Measurements from ENCODE around the gene UCK2. TPM values are rescaled to one million over a fixed set of nuclear protein-coding genes. Genes with fewer than 3 reads are reported as not detected.

UCK2 gene
- total and polyA plus RNA-seq, 2 donors (not counting 1 experiment from before 2014, with no cell fraction given): 8.9 to 11.5 TPM

- H3K27me3 ChIP-seq (replicated peaks in 1 of 4; ENCODE audit: control extremely low read depth in 1 of 4, control insufficient read depth in 3 of 4, insufficient read depth in 4 of 4, low read length in 3 of 4): no peaks in the 10 kb centered on the region
- no CpG with 5 or more reads among the region's 4 CpGs for WGBS (ENCODE audit: insufficient coverage)
- H3K9me3 Mint-ChIP-seq (ENCODE audit: insufficient read depth): no peaks in the 10 kb centered on the region
- POLR2A ChIA-PET: no interaction called here
- H3K27me3 Mint-ChIP-seq: no peaks in the 10 kb centered on the region
- H3K9ac ChIP-seq (ENCODE audit: low read length): no peak overlapping the region
- H3K27ac ChIP-seq (ENCODE audit: low read length in 2 of 2): no peak overlapping the region
- peaks cover 12 to 15% of the 10 kb centered on the region in 2 donors for H3K4me1 ChIP-seq (ENCODE audit: control insufficient read depth in 2 of 2, insufficient read depth in 2 of 2, low read length in 2 of 2)
- intact Hi-C loops (cut with micrococcal nuclease): no loop called here
- H3K27ac Mint-ChIP-seq: no peak overlapping the region
- TF ChIP-seq CTCF (IDR thresholded peaks at IDR 0.05) (no peak), EZH2 (IDR thresholded peaks at IDR 0.05; ENCODE audit: borderline replicate concordance, insufficient read depth, low read depth, low read length, poor library complexity, severe bottlenecking) (no peak)
- no peak overlapping the region for H3K4me3 ChIP-seq (ENCODE audit: control extremely low read depth in 1 of 5, extremely low read depth in 1 of 5, insufficient read depth in 1 of 5, low read depth in 2 of 5, low read length in 4 of 5)
- peaks cover 0 to 5% (median 0%) of the 10 kb centered on the region in 3 donors for H3K9me3 ChIP-seq (ENCODE audit: control extremely low read depth in 1 of 3, control insufficient read depth in 2 of 3, insufficient read depth in 1 of 3, low read length in 2 of 3)
- no peak for ATAC-seq (ENCODE audit: low read depth)
- H4K20me1 ChIP-seq (ENCODE audit: control insufficient read depth, insufficient read depth, low read length, poor library complexity, severe bottlenecking): no peaks in the 10 kb centered on the region
- no peak for DNase-seq
- peak overlapping the region; percentile 39 for H3K4me2 ChIP-seq (replicated peaks; ENCODE audit: low read depth, low read length, poor library complexity, severe bottlenecking)
- H3K36me3 ChIP-seq (replicated peaks in 1 of 2; ENCODE audit: control extremely low read depth in 1 of 2, control insufficient read depth in 1 of 2, extremely low read depth in 1 of 2, insufficient read depth in 2 of 2, low read length in 1 of 2): no peaks in the 10 kb centered on the region
- peak overlapping the region; percentile 44 for H3K4me3 Mint-ChIP-seq
- CTCF ChIA-PET: no interaction called here
- peaks cover 41% of the 10 kb centered on the region for H3K4me1 Mint-ChIP-seq
- H2AFZ ChIP-seq (ENCODE audit: insufficient read depth, low read depth, low read length, poor library complexity, severe bottlenecking): no peak overlapping the region
- peaks cover 62% of the 10 kb centered on the region for H3K79me2 ChIP-seq (ENCODE audit: control insufficient read depth, insufficient read depth, low read length)
Observed at GRCh38 chr1:165851034-165851658, 23.7 kb downstream of the UCK2 start.

GRCh38 chr1:165852871-165853270 lies 25.5 kb downstream of the UCK2 start:
- H3K27me3 ChIP-seq (replicated peaks in 1 of 4; ENCODE audit: control extremely low read depth in 1 of 4, control insufficient read depth in 3 of 4, insufficient read depth in 4 of 4, low read length in 3 of 4): no peaks in the 10 kb centered on the region
- no peak for DNase-seq
- no peaks in the 10 kb centered on the region for H3K36me3 ChIP-seq (replicated peaks in 1 of 2; ENCODE audit: control extremely low read depth in 1 of 2, control insufficient read depth in 1 of 2, extremely low read depth in 1 of 2, insufficient read depth in 2 of 2, low read length in 1 of 2)
- H3K9me3 ChIP-seq (ENCODE audit: control extremely low read depth in 1 of 3, control insufficient read depth in 2 of 3, insufficient read depth in 1 of 3, low read length in 2 of 3): peaks cover 0 to 5% (median 0%) of the 10 kb centered on the region in 3 donors
- intact Hi-C loops (cut with micrococcal nuclease): no loop called here
- no peak overlapping the region for H2AFZ ChIP-seq (ENCODE audit: insufficient read depth, low read depth, low read length, poor library complexity, severe bottlenecking)
- Mint-ChIP-seq H3K4me3 (no peak overlapping the region), H3K9me3 (ENCODE audit: insufficient read depth) (no peaks in the 10 kb centered on the region), H3K27me3 (no peaks in the 10 kb centered on the region), H3K27ac (no peak overlapping the region), H3K4me1 (peaks cover 41% of the 10 kb centered on the region)
- H3K4me3 ChIP-seq (ENCODE audit: control extremely low read depth in 1 of 5, extremely low read depth in 1 of 5, insufficient read depth in 1 of 5, low read depth in 2 of 5, low read length in 4 of 5): no peak overlapping the region
- H3K27ac ChIP-seq (ENCODE audit: low read length in 2 of 2): no peak overlapping the region
- POLR2A ChIA-PET: no interaction called here
- TF ChIP-seq EZH2 (IDR thresholded peaks at IDR 0.05; ENCODE audit: borderline replicate concordance, insufficient read depth, low read depth, low read length, poor library complexity, severe bottlenecking) (no peak), CTCF (IDR thresholded peaks at IDR 0.05) (no peak)
- peaks cover 12 to 15% of the 10 kb centered on the region in 2 donors for H3K4me1 ChIP-seq (ENCODE audit: control insufficient read depth in 2 of 2, insufficient read depth in 2 of 2, low read length in 2 of 2)
- peaks cover 65% of the 10 kb centered on the region for H3K79me2 ChIP-seq (ENCODE audit: control insufficient read depth, insufficient read depth, low read length)
- peaks cover 6% of the 10 kb centered on the region for H4K20me1 ChIP-seq (ENCODE audit: control insufficient read depth, insufficient read depth, low read length, poor library complexity, severe bottlenecking)
- H3K9ac ChIP-seq (ENCODE audit: low read length): no peak overlapping the region
- CTCF ChIA-PET: interaction anchor here (1.0 kb wide), 1 partner anchor 484 kb away, joined by 3 read pairs; no protein-coding TSS in a partner anchor
- H3K4me2 ChIP-seq (replicated peaks; ENCODE audit: low read depth, low read length, poor library complexity, severe bottlenecking): no peak overlapping the region
- no peak for ATAC-seq (ENCODE audit: low read depth)
- 83% methylated on average over 1 of the region's 2 CpGs for WGBS (ENCODE audit: insufficient coverage)

Data from B cell (primary cell).